GM12891 (cell line): ENCODE data around the gene ZNF397.

Experiments
- DNase-seq: peaks from one replicate; pipeline ENCODE4 v3.0.0; 2011; ENCODE audit warnings: low spot score; ENCODE audit not compliant: insufficient read length
- FAIRE-seq: peaks from 2 replicates; lab custom pipeline; 2011; peaks lifted over from hg19 to GRCh38; lab: Jason Lieb, UNC
- PAX5 ChIP-seq: IDR thresholded peaks from 2 replicates; pipeline ENCODE4 v1.6.1; 2011; ENCODE audit warnings: low read length, moderate library complexity, mild to moderate bottlenecking; ENCODE audit not compliant: insufficient read depth, severe bottlenecking
- POLR2A ChIP-seq: IDR thresholded peaks from 2 replicates; pipeline ENCODE4 v1.6.1; 2011; ENCODE audit warnings: low read depth, low read length, control low read depth
- POLR2AphosphoS5 ChIP-seq: IDR thresholded peaks from 2 replicates; pipeline ENCODE4 v1.6.1; 2011; ENCODE audit warnings: low read depth, low read length, control low read depth
- POU2F2 ChIP-seq: IDR thresholded peaks from 2 replicates; pipeline ENCODE4 v1.6.1; 2011; ENCODE audit warnings: low read depth, mild to moderate bottlenecking, control low read depth, low read length, moderate library complexity
- SPI1 ChIP-seq: IDR thresholded peaks from 2 replicates; pipeline ENCODE4 v1.6.1; 2011; ENCODE audit warnings: low read depth, low read length, control low read depth
- TAF1 ChIP-seq: IDR thresholded peaks from 2 replicates; pipeline ENCODE4 v1.6.1; 2011; ENCODE audit warnings: low read depth, low read length, control low read depth

ZNF397 gene

DNA sequence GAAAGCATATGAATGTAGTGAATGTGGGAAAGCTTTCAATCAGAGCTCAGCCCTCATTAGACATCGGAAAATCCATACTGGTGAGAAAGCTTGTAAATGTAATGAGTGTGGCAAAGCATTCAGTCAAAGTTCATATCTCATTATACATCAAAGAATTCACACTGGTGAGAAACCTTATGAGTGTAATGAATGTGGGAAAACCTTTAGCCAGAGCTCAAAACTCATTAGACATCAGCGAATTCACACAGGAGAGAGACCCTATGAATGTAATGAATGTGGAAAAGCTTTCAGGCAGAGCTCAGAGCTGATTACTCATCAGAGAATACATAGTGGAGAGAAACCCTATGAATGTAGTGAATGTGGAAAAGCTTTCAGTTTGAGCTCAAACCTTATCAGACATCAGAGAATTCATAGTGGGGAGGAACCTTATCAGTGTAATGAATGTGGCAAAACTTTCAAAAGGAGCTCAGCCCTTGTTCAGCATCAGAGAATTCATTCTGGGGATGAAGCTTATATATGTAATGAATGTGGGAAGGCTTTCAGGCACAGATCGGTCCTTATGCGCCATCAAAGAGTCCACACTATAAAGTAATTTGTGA, 5.0 kb downstream of the ZNF397 start:
- no peak for DNase-seq
- no peak for FAIRE-seq
- no peak for TF ChIP-seq TAF1

DNA sequence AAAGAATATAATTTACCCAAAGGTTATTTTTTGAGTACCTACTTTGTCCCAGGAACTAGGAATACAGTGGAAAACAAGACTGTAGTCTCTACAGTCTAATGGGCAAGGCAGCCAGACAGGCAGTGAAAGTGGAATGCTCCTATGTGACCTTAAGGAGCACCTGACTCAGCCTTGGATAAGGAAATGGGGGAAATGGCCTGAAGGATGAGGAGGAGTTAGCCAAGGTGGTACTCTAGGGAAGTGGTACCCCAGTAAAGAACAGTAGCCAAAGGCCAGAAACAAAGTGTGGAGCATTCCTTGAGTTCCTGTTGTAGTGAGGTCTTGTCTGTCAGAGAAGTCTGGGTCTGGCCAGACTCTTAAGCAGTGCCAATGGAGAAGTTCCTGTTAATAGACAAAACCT, 6.0 kb downstream of the ZNF397 start:
- no peak for TF ChIP-seq POLR2A
- TF ChIP-seq TAF1: no peak
- no peak for TF ChIP-seq POU2F2
- TF ChIP-seq PAX5: no peak
- no peak for TF ChIP-seq POLR2AphosphoS5
- no peak for TF ChIP-seq SPI1
- no peak for FAIRE-seq
- DNase-seq: no peak

- TF ChIP-seq SPI1: peak; percentile 75
- no peak for TF ChIP-seq PAX5
- FAIRE-seq (no peak), DNase-seq (no peak)
Measured at GRCh38 chr18:35247412-35248249, 6.8 kb downstream of the ZNF397 start.

- no peak for TF ChIP-seq POLR2AphosphoS5
- no peak for TF ChIP-seq POU2F2
- no peak for TF ChIP-seq POLR2A
- no peak for TF ChIP-seq PAX5
- no peak for TF ChIP-seq TAF1
- no peak for TF ChIP-seq SPI1
- no peak for DNase-seq
- FAIRE-seq: no peak
Measured at GRCh38 chr18:35248429-35248828, 7.6 kb downstream of the ZNF397 start.

DNA sequence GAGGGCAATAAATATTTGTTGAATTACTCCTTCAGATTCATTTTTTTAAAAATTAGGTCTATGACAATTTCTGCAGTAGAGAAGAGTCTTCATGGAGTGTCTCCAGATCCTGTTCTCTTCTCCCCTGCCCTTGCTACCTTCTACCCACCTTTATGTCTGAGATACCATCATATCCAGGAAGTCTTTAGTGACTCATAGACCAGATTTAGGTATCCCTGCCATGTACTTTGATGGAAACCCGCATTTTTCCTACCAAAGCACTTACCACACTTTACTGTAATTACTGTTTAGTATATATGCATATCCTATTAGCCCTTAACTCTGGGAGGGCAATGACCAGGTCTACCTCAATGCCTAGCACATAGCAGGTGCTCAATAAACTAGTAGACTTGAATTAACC, 11.6 kb downstream of the ZNF397 start:
- TF ChIP-seq POLR2A (no peak), POLR2AphosphoS5 (no peak), TAF1 (no peak), PAX5 (no peak), POU2F2 (no peak), SPI1 (no peak)
- DNase-seq (no peak), FAIRE-seq (no peak)

DNA sequence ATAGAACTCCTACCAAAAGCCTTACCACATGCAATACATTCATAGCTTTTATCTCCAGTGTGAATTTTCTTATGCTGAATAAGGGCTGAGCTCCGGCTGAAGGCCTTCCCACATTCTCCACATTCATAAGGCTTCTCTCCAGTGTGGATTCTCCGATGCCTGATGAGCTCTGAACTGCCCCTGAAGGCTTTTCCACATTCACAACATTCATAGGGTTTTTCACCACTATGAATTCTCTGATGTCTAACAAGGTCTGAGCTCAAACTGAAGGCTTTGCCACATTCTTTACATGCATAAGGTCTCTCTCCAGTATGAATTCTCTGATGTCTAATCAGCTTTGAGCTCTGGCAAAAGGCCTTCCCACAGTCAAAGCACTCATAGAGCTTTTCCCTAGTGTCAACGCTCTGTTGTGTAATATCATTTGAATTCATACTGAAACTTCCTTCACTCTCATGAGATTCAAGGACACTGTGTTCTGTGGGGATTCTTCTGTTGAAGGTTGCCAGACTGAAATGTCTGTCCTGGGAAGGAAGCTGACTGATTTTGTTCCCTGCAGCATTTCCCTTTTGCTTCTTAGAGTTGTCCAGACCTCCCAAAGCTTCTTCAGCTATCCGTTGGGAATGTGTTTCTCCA, 12.9 kb downstream of the ZNF397 start:
- FAIRE-seq (no peak), DNase-seq (no peak)
- no peak for TF ChIP-seq POLR2AphosphoS5

DNA sequence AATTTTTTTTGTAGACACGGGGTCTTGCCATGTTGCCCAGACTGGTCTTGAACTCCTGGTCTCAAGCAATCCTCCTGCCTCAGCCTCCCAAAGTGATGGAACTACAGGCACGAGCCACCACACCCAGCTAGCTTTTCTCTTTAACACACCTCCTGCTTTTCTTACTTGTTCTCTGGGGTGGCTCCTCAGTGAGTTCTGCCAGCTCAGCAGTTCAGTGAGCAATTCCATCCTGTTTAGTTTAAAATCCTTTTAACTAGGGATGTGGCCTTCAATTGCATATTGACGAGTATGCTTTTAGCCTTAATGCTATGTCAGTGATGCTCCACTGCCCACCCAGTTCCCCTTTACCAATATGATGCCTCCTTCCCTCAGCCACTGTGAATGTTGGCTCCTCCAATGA, 16.1 kb downstream of the ZNF397 start:
- no peak for FAIRE-seq
- no peak for DNase-seq
- TF ChIP-seq SPI1 (no peak), PAX5 (no peak), TAF1 (no peak), POLR2A (no peak), POU2F2 (no peak), POLR2AphosphoS5 (no peak)

- DNase-seq (no peak), FAIRE-seq (no peak)
- TF ChIP-seq TAF1: no peak
Measured at GRCh38 chr18:35264409-35264808, 23.6 kb downstream of the ZNF397 start.

DNA sequence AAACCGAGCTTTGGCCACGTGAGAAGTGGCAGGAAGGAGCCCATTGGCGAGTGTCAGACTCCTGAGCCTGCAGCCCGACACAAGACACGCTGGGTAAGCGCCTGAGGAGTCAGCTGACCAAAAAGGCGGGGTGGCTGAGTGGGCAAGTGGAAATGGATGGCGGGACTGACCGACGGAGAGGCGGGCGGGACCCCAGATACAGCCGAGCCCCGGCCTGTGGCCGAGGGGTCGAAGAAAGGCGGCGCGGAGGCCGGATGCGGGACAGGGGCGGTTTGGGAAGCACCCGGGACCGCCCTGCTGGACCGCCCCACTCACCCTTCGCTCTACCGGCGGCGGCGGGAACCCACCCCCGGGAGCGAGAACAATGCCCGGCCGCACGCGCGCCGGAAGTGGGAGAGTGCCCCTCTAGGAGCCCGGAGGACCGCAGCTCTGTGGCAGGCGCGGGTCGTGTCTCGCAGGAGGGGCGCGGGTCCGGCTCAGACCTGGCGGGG, 26.4 kb downstream of the ZNF397 start:
- FAIRE-seq: no peak
- TF ChIP-seq POU2F2 (no peak), PAX5 (no peak), TAF1 (no peak), SPI1 (no peak), POLR2A (no peak), POLR2AphosphoS5 (no peak)
- DNase-seq: peak; percentile 33

DNA sequence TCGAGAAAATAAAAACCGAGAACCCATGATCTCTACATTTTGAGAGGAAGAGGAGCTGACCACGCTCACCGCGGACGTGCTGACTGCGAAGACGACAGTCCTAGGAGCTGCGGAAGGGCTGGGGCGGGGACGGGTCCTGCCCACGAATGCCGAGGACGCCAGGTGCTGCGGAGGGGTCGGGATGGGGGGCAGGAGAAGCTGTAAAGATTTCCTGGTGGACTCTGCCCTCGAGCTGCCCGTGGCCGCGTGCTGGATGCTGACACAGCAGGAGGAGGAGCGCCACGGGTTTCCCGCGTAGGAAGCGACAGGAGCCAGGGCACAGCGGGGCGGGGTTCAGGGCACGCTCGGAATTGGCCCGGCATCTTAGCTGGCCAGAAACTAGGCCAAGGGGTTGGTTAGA, 27.0 kb downstream of the ZNF397 start:
- DNase-seq (no peak), FAIRE-seq (no peak)
- TF ChIP-seq SPI1 (no peak), POU2F2 (no peak), TAF1 (no peak), POLR2A (no peak)

DNA sequence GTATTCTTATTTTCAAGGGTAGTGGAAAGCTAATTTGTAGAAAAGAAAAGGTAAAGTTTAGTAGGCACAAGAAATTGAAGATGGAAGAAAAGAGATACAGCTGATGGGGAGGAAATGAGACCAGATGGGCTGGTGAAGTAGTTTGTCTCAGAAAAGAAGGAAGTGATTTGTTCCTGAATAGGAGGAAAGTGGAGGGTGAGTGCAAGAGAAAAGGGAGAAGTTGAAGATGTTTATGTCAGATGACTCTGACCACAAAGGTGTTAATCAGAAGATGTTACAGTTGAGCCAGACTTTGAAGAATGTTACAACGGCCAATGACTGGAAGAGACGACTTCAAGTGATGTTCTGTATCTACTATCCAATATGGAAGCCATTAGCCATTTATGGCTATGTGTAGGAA, 28.0 kb downstream of the ZNF397 start:
- TF ChIP-seq PAX5 (no peak), SPI1 (0 out of 2 replicates have a peak, but pooled peaks have one; percentile 23)
- FAIRE-seq (no peak), DNase-seq (no peak)
